G401.6 (cell line): ENCODE measurements around the gene SCAF4.

Experiments
- FAIRE-seq: peaks from 2 replicates; lab custom pipeline; 2012; peaks lifted over from hg19 to GRCh38; lab: Jason Lieb, UNC

Gene SCAF4

GRCh38 chr21:31711326-31711725 is 20.6 kb downstream of the SCAF4 start:
- no peak for FAIRE-seq

DNA sequence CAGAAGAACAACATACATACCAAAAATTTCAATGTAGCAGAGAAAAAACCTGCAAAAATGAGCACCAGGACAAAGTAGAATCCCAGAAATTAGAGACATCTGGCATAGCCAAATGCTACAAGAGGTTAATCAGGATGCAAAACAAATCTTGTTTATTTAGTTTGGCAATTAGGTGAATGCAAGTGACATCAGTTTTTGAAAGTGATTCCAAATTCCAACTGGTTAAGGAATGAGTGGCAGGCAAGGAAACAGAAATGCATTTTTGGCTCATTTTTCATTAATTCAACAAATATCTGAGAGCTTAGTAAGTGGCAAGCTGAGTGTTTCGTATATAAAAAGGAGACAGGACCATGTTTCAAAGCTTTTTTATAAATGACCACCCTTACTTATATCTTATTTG is 21.3 kb downstream of the SCAF4 start:
- no peak for FAIRE-seq

DNA sequence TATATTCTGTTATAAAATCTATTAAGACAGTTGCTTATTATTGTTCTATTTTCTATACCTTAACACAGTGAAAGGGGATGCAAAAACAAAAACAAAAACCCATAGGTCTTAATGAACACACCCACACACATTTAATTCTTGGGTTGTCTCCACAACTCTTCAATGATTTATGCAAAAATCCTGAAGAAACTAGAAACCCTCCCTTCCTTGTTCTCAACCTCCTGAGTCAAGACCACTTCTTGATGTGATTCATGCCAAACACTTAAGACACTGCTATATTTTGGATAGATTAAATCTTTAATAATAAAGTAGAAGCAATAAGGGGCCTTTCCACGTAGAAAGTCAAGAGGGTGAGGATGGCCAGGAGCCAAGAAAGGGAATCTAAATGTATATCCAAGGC is 23.4 kb downstream of the SCAF4 start:
- FAIRE-seq: no peak

DNA sequence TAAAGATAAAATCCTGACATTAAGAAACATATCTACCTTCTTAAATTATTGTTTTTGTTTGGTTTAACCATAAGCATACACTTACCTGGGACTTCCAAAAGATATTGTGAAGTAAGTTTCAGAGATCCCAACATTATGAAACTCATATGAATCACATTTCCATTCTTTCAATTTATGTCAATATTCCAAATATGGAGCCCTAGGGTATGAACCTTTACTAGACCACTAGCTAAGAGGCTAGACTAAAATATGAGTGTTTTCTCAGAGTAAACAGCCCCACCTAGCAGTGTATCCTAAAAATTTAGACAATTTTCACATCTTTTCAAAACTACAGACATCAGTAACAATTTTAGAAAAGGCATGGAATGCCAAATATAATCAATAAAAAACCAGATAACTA is 24.4 kb downstream of the SCAF4 start:
- FAIRE-seq: no peak

DNA sequence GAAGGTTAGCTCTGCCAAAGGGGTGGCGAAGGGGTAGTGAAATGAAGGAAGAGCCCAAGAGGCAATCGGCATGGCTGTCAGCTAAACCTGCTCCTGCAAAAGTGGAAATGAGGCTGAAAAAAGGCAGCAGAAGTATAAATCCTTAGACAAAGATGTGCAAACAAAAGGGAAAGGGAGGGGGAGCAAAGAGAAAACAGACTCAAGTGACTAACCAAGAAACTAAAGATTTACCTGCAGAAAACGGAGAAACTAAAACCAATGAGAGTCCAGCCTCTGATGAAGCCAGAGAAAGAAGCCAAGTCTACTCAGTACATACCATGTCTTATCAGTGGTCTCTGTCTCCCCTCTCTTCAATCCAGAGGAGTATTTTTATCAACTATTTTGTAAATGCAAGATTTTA is 25.4 kb downstream of the SCAF4 start:
- FAIRE-seq: no peak

GRCh38 chr21:31700040-31700439 is 31.9 kb downstream of the SCAF4 start:
- no peak for FAIRE-seq

GRCh38 chr21:31698461-31698860 is 33.5 kb downstream of the SCAF4 start:
- no peak for FAIRE-seq

DNA sequence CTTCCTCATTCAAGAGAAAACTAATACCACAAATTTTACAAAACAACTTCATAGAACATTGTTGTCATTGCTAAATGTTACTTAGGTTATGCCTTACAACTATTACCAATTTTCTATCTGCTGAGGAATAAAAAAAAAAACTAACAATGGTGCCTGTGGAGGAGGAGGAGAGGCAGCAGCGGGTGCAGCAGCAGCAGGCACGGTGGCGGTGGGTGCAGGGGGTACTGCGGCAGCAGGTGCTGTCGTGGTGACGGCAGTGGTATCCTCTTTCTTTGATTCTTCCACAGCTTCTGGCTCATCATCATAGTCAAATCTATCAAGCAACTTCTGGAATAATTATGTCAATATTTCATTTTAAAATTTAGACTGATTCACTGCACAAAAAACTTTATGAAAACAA is 35.5 kb downstream of the SCAF4 start:
- FAIRE-seq: no peak

DNA sequence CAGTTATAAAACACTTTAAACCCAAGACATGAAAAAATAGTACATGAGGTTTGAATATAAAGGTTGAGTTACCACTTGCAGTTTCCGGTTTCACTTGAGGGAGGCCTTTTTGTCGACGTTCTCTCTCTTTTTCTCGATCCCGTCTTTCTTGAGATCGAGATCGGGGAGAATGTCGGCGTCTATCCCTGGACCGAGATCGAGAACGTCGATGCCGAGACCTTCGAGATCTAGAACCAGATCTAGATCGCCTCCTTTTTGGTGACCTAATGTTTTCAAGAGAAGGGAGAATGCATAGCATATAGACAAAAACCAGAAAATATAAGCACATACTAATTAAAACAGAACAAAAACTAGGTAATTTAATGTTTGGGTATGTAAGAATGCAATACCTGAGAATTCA is 38.7 kb downstream of the SCAF4 start:
- no peak for FAIRE-seq

DNA sequence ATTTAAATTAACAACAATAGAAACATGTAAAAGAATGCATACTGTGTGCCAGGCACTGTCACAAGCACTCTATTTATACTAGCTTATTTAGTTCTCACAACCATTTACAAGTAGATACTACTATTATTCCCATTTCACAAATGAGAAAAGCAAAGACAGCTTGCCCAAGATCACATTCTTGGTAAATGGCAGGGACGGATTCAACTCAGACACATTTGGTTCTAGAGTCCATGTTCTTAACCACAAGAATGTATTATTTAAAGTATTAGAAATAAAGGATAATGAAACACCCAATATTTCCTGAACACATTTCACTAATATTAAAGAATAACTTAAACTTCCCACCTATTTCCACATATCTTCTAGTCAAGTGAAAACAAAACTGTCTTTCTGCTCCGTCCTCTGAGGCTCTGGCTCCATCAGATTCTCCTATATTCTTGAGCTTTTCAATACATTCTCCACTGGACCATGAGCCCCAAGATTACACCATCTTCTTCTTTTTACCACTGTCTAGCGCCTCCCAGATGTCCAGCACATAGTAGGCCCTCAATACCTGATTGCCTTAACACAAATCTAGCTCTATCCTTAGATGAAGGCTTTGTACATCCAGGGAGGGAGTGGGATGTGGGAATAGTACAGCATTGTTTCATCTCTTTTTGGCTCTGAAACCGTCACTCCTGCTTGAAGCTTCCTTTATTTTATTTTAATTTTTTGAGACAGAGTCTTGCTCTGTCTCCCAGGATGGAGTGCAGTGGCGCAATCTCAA is 43.1 kb downstream of the SCAF4 start:
- no peak for FAIRE-seq

- no peak for FAIRE-seq
Measured at GRCh38 chr21:31687108-31687507, 44.8 kb downstream of the SCAF4 start.

- FAIRE-seq: no peak
Measured at GRCh38 chr21:31686272-31686915, 45.5 kb downstream of the SCAF4 start.

DNA sequence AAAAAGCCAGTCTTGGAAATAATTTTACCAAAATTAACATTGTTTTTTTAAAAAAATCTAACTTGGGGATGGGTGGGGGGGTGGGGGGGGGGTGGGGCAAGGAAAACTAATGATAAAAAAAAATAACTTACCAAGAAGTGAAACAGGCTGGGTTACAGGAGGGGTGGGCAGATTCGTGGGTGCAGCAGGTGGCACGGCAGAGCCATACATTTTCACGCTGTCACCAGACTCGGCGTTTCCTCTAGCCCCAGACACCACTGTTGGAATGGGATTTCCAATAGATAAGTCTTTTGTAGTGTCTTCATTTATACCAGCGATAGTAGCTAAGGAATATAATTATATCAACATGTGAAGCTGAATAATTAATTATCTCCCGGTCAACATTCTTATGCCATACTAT is 47.0 kb downstream of the SCAF4 start:
- FAIRE-seq: no peak

DNA sequence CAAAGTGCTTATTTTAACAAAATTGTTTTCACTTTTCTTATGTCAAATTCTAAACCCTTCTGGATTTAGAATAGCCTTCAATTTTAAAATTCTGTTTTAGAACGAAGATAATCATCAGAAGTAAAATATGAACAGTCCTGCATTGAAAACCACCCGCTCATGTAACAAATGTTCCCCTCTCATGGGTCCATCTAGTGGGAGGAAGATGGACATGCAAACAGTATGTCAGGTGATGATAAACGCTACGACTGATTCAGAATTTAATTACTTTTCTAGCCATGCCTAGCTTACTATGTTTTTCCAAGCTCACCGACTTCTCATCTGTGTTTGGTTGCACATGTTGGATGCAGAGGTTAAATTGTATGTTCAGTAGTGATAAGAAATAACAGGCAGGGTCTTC is 48.9 kb downstream of the SCAF4 start:
- FAIRE-seq: no peak

DNA sequence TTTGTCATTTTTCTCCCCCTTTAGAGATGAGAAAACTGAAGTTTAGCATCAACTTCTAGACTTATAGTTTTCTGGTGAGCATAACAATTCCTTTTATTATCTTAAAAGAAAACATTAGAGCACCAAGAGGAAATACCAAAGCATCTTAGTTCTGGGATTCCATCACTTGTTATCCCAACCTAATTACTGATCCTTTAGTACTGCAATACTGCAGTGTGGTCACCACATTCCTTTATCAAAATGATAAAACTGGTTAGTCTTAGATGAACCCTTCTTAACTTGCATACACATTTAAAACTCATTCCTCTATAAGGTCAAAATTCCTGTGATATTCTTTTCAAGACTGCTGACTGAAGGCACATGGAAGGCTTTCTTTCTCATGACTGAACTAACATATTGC is 49.3 kb downstream of the SCAF4 start:
- FAIRE-seq: no peak

DNA sequence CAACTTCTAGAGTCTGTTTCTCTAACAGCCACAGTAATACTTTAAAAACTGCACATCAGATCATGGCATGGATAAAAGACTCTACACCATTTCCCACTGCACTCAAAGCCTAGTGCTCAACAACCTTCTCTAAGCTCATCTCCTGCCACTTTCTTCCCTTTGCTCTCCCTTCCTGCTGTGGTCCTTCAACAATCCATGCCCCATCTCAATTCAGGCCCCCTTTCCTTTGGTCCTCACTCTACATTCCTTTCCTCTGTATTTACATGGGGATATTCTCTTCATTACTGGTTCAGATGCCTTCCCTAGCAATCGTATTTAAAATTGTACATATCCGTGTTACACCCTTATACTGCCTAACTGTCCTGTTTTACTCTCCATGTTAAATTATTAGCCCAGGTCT is 53.4 kb downstream of the SCAF4 start:
- FAIRE-seq: no peak

- no peak for FAIRE-seq
Measured at GRCh38 chr21:31677047-31677446, 54.9 kb downstream of the SCAF4 start.

GRCh38 chr21:31675960-31676359 is 56.0 kb downstream of the SCAF4 start:
- no peak for FAIRE-seq

DNA sequence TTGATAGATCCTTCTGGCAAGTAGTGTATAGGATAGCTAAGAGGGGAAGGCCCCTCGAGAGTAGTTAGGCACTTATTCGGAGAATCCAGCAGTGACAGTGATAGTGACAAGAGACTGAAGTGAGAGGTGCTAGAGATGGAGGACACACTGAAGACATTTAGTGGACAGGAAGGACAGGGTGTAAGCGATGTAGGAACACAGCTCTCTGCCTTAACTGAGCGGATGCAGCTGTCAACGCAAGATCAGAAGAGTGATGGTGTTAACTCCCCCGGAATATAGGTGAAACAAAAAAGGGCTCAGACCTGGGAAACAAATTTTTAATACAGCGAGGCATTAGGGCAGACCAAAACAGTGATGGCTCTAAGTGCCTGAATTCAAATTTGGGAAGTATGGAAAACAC is 56.6 kb downstream of the SCAF4 start:
- no peak for FAIRE-seq

DNA sequence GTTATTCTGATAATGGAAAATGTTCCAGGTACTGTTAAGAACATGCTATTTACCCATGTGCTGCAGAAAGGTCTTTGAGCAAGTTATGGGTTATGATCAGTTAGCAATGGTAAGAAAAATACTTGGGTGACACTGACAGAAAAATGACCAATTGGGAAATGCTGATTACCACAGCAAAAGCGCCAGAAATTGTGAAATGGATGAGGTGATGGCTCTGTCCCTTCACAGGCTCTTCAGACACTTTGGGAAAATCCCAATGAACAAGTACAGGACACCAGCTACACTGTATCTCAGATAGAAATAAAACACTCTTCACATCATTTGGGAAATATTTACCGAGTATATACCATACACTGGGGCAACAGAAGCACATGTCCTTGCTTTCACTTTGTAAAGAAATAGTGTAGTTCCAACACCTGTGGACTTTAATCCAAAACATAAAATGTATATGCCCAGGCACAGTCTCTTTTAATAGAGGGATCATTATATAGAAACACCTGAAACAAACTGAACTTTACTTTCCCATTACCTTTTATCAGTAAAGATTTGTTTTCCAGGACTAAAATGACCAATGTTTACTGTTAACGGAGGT is 58.5 kb downstream of the SCAF4 start:
- no peak for FAIRE-seq

DNA sequence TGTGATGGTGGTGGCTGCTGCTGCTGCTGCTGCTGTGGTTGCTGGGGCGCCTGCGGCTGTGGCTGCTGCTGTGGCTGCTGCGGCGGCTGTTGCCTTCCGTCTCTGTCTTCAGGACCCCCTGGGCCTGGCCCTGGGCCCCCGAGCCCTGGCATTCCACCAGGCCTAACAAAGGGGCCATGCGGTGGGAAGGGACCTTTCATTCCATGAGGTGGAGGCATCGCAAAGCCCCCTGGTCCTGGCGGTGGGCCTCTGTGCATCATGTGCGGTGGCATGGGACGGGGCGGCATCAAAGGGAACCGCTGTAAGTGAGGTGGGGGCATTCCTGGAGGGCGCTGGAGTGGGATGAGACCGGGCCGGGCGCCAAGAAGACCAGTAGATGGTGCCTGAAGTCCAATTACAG is 60.0 kb downstream of the SCAF4 start:
- no peak for FAIRE-seq

- FAIRE-seq: no peak
Measured at GRCh38 chr21:31671146-31671716, 60.7 kb downstream of the SCAF4 start.

DNA sequence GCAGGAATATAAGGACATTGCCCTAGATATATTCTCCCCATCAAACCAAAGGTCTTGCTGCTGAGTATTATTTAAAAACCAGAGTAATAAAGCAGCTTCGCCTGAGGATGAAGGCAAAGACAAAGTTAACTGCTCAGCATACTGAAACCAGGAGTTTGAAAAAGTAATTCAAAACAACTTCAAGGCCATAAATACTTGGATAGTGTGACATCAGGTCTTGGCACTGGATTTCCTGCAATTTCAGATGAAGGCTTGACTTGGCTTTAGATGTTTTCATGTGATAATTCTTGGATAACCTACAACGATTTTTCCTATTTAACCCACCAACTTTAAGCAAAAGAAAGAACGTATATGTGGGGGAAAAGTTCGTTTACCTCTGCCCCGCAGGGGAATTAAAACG is 61.8 kb downstream of the SCAF4 start:
- FAIRE-seq: no peak
